Kidney epithelial cell (primary cell): Measurements from ENCODE around the gene OBI1. TPM values are rescaled to one million over a fixed set of nuclear protein-coding genes. Genes with fewer than 3 reads are reported as not detected.

Source experiments
- DNase-seq: peaks from one replicate; pipeline ENCODE4 v3.0.0-alpha.2; 2010; ENCODE audit warnings: low read depth
- H3K27me3 ChIP-seq: 2 replicates; pipeline ENCODE4 v1.6.0; 2011; ENCODE audit warnings: low read length; ENCODE audit not compliant: control insufficient read depth, insufficient read depth
- H3K36me3 ChIP-seq: 2 replicates; pipeline ENCODE4 v1.5.1; 2011; ENCODE audit warnings: low read length; ENCODE audit not compliant: control insufficient read depth, insufficient read depth
- H3K4me3 ChIP-seq: 2 replicates; pipeline ENCODE4 v1.5.1; 2011; ENCODE audit warnings: low read depth, mild to moderate bottlenecking, control low read depth, low read length
- CTCF ChIP-seq: IDR thresholded peaks from 2 replicates; pipeline ENCODE4 v1.5.1; 2011; ENCODE audit warnings: mild to moderate bottlenecking, moderate library complexity, low read length, control low read depth, inconsistent platforms; ENCODE audit not compliant: insufficient read depth, poor library complexity, severe bottlenecking
- total RNA-seq: library from RNA; depleted of rRNA; stranded (reverse); fragments of >200 nt; gene quantifications from 2 replicates; pipeline ENCODE4 v1.2.3, GENCODE V29; 2015

The OBI1 gene
- total RNA-seq, 1 donor from 2014 or later, result 14.0 TPM

GRCh38 chr13:78660495-78660857, 1.5 kb upstream of the OBI1 start:
- TF ChIP-seq CTCF, result no peak
- Histone ChIP-seq H3K36me3 (no peaks in the 10 kb centered on the region), H3K4me3 (no peak overlapping the region), H3K27me3 (no peaks in the 10 kb centered on the region)
- DNase-seq, result no peak

GRCh38 chr13:78659732-78660494, 958 bp upstream of the OBI1 start:
- DNase-seq, result no peak
- peak overlapping the region; percentile 95 for H3K4me3 ChIP-seq
- TF ChIP-seq CTCF, result no peak
- no peaks in the 10 kb centered on the region for H3K27me3 ChIP-seq
- H3K36me3 ChIP-seq, result no peaks in the 10 kb centered on the region

GRCh38 chr13:78659450-78659730, 435 bp upstream of the OBI1 start:
- no peak for DNase-seq
- Histone ChIP-seq H3K4me3 (peak overlapping the region; percentile 95), H3K27me3 (no peaks in the 10 kb centered on the region), H3K36me3 (no peaks in the 10 kb centered on the region)
- TF ChIP-seq CTCF, result no peak

- no peak for TF ChIP-seq CTCF
- Histone ChIP-seq H3K27me3 (no peaks in the 10 kb centered on the region), H3K4me3 (peak overlapping the region; percentile 95), H3K36me3 (no peaks in the 10 kb centered on the region)
- DNase-seq, result no peak
These were observed 991 bp downstream of the OBI1 start for GRCh38 chr13:78657699-78658629.

- Histone ChIP-seq H3K4me3 (no peak overlapping the region), H3K36me3 (no peaks in the 10 kb centered on the region), H3K27me3 (no peaks in the 10 kb centered on the region)
- no peak for DNase-seq
- no peak for TF ChIP-seq CTCF
These were observed 3.0 kb downstream of the OBI1 start for GRCh38 chr13:78655906-78656305.
